ENCODE data around the gene SPACA4. TPM values are rescaled to one million over a fixed set of nuclear protein-coding genes. Genes with fewer than 3 reads are reported as not detected.
"Not testable (repeated sequence)": the region's sequence is repeated elsewhere in the genome, so short reads cannot be mapped to it uniquely, and the experiment has no call there.

Gene SPACA4
- total RNA-seq, 1 donor from 2014 or later, result not detected

DNA sequence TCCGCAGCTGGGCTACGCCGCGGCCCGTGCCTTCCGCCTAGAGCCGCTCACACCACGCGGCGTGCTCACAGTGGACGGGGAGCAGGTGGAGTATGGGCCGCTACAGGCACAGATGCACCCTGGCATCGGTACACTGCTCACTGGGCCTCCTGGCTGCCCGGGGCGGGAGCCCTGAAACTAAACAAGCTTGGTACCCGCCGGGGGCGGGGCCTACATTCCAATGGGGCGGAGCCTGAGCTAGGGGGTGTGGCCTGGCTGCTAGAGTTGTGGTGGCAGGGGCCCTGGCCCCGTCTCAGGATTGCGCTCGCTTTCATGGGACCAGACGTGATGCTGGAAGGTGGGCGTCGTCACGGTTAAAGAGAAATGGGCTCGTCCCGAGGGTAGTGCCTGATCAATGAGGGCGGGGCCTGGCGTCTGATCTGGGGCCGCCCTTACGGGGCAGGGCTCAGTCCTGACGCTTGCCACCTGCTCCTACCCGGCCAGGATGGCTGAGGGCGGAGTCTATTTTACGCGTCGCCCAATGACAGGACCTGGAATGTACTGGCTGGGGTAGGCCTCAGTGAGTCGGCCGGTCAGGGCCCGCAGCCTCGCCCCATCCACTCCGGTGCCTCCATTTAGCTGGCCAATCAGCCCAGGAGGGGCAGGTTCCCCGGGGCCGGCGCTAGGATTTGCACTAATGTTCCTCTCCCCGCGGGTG, 23.2 kb downstream of the SPACA4 start:
- intact Hi-C loops (cut with DNase I), result no loop called here
- peak; percentile 9 for ATAC-seq
- peak; percentile 83 for DNase-seq (ENCODE audit: low spot score)

DNA sequence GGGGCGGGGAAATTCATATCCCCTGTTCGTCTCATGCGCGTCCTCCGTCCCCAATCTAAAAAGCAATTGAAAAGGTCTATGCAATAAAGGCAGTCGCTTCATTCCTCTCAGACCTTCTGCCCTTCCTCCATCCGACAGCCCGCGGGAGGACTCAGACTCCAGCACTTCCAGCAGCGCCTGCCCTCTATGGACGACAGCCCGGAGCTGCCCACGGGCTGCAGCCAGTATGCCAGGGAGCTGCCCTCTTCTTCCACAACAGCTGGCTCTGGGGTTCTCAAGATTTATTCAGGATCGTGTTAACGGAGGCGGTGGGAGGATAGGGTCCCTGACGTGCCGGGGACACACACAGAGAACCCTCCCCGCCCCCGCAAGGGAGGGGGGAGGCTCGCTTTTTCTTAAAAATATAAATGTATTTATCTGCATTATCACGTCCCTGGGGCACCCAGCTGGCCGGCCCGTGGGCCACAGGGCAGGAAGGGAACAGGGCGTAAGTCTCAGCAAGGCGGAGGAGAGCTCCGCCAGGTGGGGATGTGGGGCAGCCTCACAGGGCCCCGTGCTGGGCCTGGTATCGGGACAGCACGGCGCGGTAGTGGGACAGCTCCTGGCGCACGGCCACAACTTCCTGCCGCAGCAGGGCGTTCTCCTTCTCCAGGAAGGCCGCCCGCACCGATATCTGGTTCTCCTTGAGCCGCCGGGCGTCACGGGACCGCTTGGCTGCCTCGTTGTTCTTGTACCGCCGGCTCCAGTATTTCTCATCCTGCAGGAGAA, 23.9 kb downstream of the SPACA4 start:
- intact Hi-C loops (cut with DNase I), result no loop called here
- DNase-seq (ENCODE audit: low spot score), result peak; percentile 83
- ATAC-seq, result no peak

DNA sequence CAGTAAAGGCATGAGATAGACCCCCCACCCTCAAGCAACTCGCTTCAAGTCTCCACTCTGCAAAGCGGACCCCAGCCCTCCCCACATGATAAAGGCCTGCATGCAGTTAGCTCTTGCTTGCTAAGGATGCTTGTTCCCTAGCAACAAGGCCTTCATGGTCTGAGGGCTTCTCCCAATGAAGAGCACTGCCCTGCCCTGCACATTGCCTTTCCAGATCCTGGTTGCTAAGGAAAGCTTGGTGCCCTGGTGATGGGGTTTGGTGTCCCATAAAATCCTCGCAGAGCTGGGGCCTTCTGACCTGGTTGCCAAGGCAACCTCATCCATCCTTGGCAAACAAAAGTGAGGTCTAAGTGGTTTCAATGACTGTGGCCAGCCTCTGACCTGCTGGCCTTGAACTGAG, 24.7 kb downstream of the SPACA4 start:
- ATAC-seq (no peak), DNase-seq (ENCODE audit: low spot score) (no peak)
- intact Hi-C loops (cut with DNase I), result no loop called here

DNA sequence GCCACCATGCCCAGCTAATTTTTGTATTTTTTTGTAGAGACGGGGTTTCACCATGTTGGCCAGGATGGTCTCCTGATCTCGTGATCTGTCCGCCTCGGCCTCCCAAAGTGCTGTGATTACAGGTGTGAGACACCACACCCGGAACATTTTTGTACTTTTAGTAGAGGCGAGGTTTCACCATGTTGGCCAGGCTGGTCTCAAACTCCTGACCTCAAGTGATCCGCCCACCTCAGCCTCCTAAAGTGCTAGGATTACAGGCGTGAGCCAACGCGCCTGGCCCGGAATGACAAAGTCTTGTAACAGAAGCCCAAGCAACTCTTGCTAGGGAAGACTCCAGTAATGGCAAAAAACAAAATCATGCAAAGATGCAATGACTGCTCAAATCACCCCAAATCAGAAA, 25.7 kb downstream of the SPACA4 start:
- intact Hi-C loops (cut with DNase I), result not testable (repeated sequence)

DNA sequence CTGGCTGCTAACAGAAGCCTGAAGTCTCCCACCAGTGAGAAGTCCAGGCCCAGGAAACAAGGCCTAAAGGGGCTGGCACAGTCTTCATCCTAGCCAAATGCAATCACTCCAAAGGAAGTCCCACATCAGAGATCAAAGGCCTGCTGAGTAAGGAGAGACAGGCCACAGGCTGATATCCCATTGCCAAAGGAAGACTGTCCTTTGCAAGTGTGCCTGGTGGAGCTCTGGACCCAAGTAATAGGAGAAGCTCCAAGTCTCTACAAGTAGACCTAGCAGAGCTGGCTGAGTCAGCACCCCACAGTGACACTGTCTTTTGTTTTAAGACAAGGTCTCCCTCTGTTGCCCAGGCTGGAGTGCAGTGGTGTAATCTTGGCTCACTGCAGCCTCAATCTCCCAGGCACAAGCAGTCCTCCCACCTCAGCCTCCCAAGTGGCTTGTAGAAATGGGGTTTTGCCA, 26.2 kb downstream of the SPACA4 start:
- DNase-seq (ENCODE audit: low spot score) (no peak), ATAC-seq (no peak)
- intact Hi-C loops (cut with DNase I), result no loop called here

More for the DNA sequence above, 25.7 kb downstream of the SPACA4 start:
- not testable (repeated sequence) for ATAC-seq; DNase-seq (ENCODE audit: low spot score)

DNA sequence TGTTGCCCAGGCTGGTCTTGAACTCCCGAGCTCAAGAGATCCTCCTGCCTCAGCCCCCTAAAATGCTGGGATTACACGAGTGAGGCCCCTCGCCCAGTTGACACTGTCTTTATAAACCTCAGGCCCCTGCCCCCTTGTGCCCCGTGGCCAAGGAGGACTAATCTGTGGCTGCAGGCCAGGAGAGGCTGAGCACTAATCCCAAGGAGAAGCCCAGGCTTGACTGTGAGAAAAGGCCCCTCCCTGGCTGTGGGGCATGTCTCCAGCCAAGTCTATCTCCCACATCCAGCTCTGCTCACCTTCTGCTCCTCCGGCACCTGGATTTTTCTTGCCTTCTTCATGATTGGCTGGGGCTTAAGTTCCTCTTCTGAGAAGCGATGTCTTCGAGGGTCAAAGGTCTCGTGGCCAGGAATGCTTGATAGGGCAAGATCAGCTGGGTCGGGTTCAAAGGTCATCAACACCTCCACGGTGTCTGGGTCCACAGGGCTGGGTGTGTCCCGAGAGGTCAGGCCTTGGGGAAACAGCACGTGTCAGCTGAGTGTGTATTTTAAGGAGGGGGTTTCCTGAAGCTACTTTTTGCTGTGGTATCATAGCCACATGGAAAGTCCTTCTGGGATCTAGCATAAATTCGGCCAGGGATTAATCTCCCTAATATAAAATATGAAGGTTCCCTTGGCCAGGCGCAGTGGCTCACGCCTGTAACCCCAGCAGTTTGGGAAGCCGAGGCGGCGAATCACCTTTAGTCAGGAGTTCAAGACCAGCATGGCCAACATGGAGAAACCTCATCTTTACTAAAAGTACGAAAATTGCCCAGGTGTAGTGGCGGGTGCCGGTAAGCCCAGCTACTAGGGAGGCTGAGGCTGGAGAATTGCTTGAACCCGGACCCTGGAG, 26.9 kb downstream of the SPACA4 start:
- peak; percentile 72 for DNase-seq (ENCODE audit: low spot score)
- intact Hi-C loops (cut with DNase I), result no loop called here

DNA sequence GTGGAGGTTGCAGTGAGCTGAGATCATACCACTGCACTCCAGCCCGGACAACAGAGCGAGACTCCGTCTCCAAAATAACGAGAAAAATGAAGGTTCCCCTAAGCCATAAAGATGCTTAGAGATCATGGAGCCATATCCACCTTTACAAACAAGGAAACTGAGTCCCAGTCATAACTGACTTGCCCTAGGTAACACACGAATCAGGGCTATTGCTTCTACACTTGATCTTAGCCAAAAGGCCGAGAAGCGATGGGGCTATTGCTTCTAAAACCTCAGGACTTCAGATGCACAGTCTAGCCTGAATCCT, 27.4 kb downstream of the SPACA4 start:
- ATAC-seq (no peak), DNase-seq (ENCODE audit: low spot score) (no peak)
- intact Hi-C loops (cut with DNase I), result no loop called here

More for the DNA sequence above, 26.9 kb downstream of the SPACA4 start:
- no peak for ATAC-seq

DNA sequence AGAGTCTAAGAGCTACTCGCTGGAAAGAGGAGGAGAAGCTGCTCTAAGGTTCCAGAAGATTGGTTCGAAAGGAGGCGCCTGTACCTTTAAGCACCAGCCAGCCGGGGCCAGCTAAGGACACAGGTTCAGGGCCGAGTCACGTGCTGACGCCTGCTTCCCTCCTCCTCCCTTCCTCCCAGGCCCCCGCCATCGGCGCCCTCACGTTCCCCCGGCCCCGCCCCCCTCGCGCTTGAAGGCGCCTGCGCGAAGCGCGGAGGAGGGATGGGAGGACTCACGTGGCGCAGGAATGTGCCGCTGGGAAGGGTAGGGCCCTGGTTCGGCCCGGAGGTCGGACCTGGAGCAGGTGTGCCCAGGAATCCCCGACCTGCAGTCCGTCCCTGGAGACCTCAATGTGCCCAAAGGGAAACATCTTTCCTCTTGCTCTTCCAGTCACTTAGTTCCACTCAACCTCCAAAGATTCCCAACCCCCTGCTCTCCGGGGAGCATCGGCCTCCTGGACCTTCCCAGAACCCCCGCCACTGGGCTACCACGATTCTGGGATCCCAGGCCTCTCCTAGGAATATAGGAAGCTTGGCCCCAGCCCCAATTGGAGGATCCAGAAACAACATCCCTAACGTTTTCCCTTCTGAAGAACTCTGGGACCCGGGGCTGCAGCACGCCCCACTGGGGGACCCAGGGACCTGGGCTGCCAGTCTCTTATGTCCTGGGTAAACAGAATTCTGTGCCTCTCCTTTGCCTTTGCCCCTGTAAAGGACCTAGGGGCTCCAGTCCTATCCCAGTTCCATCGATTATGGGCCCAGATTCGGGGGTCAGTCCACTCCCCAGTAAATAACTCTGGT, 28.1 kb downstream of the SPACA4 start:
- peak; percentile 98 for DNase-seq (ENCODE audit: low spot score)
- intact Hi-C loops (cut with DNase I), result no loop called here
- peak; percentile 66 for ATAC-seq

DNA sequence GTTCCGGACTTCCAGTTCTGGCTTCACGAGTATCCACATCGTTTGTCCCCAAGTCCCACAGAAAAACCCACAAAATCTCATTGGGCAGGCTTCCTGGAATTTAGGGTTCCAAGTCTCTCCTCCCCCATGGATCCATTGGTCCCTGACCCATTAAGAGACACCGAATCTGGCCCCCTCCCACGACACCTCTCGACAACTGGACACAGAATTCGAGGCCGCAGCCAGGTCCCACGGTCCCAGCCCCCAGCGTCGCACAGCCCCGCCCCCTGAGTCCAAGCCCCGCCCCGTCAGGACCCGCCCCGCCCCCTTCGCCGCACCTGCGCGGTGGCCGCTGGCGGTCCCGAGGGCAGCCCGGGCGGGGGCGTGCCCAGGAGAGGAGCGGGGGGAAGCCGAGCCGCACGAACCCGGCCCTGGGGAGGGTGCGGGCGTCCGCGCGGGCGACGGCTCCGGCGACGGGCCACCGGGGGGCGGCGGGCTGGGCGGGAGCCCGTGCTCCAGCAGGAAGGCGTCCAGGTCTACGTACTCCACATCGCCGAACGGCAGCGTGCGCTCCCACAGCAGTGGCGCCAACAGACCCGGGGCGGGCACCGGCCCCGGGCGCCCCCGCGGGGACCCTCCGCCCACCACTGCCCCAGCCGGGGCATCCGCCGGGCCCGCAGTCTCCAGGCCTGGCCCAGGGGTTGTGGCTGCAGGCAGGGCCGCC, 28.9 kb downstream of the SPACA4 start:
- intact Hi-C loops (cut with DNase I), result no loop called here
- ATAC-seq (peak; percentile 33), DNase-seq (ENCODE audit: low spot score) (peak; percentile 86)

DNA sequence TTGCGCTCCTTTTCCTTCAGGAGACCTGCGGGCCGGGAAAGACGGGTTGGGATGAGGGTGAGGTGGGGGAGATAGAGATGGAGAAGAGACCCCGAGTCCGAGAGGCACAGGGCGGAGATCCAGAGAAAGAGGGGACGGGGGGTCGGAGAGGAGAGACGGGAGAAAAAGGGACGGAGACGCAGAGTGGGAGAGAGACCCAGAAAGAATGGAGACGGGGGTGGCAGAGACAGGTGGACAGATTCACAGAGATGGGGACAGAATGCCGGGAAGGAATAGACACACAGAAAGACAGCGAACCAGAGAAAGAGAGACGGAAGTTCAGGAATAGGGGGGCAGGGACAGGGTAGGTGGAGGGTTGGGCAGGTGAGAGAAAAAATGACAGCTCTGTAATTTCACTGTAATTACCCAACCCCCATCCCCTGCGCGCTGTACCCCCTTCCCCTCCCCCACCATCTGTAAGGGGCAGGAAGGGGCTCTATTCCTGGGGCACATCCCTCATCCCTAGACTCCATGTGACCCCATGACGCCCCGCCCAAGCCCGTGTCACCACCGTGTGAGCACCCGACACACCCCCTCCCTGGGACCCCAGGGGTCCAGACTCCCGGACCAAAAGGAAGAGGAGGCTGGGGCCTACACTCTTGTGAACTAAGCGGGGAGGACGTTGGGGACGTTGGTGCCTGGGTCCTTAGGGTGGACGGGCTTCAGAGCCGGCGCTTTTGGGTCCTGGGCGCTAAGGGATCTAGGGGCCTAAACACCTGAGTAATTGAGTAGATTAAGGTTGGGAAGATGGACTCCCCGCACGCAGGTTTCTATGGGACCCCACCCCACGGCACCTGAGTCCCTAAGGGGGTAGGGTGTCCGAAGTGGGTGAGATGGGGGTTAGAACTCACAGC, 29.7 kb downstream of the SPACA4 start:
- DNase-seq (ENCODE audit: low spot score) (peak; percentile 87), ATAC-seq (no peak)
- intact Hi-C loops (cut with DNase I), result no loop called here

DNA sequence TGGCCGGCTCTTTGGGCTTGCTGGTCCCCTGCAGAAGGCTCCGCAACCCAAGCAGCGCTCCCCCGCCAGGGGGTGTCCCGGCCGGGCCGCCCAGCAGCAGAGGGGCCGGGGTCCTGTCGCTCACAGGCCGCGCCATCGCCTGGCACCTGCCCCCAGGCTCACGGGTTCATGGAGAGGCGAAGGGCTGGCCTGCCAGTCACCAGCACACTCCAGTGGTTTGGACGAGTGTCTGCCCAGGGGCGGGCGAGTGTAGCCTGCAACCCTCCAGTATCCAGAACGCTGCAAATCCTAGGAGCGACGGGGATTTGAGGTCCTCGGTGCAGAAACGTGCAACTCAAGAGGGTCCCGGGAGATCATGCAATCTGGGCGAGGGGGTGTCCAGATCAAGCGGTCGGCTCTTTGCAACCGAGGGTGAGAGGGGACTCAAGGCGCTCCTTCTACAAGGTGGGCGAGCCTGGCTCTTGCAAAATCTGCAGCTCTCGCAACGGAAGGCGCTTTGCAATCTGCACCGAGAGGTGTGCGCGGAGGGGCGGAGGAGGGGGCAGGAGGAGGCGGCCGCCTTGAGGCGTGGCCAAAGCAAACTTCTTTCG, 30.4 kb downstream of the SPACA4 start, which contains the start of gene DBP:
Gene DBP (minus strand): TSS at position 521 of the 590 bp plus-strand sequence. CDS start 385 bp downstream, at position 136.
- intact Hi-C loops (cut with DNase I), result no loop called here
- ATAC-seq (peak; percentile 3), DNase-seq (ENCODE audit: low spot score) (peak; percentile 83)

DNA sequence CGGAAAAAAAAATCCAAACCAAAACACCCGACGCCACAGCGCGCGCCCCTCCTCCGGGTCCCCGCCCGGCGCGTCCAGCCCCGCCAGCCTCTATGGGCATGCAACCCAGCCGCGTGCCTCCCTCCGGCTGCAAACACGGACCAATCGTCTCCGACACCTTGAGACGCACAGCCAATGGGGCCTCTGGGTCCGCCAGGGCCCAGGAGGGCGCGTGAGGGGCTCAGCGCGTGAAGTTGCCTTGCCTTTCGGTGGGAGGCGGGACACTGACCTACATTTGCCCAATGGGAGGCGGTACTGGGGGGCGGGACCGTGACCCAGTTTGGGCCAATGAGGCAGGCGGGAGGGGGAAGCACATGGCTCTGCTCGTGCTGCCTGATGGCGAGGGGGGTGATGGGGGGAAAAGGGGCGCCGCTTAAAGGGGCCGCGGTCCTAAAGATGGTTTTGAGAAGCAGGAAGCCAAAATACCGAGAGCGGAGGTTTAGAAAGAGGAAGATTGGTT, 31.0 kb downstream of the SPACA4 start:
- peak; percentile 86 for ATAC-seq
- intact Hi-C loops (cut with DNase I), result no loop called here

DNA sequence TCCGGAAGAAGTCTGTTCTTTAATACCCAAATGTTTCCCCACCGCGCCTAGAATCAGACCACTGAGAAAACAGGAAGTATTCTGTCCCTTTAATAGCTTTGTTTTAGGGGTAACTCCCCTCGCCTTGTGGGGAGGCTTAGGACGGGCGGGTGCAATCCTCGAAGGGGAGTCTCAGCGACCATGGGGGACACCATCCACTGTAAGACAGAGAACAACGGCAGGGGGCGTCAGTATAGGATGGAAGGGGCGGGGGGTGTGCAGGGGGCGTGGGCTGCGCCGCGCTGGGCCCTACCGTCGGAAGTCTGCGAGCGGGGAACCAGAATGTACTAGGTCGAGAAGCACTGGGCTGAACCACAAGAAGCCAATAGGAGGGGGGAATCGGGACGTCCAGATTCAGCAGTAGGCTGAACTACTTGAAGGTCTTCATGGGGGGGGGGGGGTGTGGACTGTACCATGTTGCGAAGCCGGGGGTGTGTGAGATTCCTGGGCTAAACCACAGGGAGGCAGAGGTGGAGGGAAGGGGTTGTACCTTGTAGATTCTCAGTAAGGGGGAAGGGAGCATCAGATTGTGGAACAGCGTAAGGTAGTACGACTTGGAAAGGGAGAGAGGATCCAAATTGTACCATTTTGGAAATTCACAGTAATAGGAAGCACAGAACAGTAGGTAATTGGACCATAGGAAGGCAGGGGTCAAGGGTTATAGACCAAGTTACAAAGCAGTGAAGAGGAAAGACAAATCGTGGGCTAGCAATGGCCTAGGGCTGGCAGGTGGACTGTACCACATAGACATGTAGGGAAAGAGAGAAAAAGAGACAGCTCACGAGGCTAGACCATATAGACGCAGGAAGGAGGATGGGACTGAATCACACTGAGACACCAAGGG, 31.6 kb downstream of the SPACA4 start:
- DNase-seq (ENCODE audit: low spot score), result peak; percentile 91
- intact Hi-C loops (cut with DNase I), result no loop called here
- ATAC-seq, result peak; percentile 68

More for the DNA sequence above, 31.0 kb downstream of the SPACA4 start:
- peak; percentile 99 for DNase-seq (ENCODE audit: low spot score)

DNA sequence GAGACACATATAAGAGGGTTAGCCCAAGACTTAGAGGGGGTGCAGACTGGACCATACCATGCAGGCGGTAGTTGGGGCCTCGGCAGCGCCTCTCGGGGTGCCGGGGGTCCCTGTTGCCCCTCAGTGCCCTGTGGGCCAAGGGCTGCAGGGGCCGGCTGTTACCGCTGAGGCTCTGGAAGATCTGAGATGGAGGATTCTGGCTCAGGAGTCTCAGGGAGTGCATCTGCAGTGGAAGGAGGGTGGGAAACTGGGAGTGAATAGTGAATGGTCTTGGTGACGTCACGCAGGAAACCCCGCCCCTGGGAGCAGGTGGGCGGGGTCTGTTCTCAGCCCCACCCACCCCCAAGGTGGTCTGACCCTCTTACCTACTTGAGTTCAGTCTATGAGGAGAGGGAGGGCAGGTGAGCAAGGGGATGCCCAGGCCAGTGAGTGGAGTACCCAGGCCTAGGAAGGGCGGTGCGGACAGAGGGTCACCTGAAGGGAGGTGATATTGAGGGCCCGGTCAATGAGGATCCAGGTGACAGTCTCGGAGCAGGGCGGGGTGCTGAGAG, 32.4 kb downstream of the SPACA4 start:
- intact Hi-C loops (cut with DNase I), result no loop called here
- ATAC-seq, result no peak
- DNase-seq (ENCODE audit: low spot score), result peak; percentile 66
